HepG2 (cell line): Measurements from ENCODE around the gene CCDC196. TPM values are rescaled to one million over a fixed set of nuclear protein-coding genes. Genes with fewer than 3 reads are reported as not detected.

Experiments
- ATAC-seq: fragments of 200-7000 bp; cut with Tn5 transposase; 3 replicates; pipeline ENCODE4 v1.9.1; 2020; ENCODE audit warnings: mild to moderate bottlenecking, moderate library complexity
- BruUV-seq: library from RNA; stranded (reverse); fragments of 400-500 nt; replicated peaks from 2 replicates; lab custom pipeline; 2021; lab: Mats Ljungman, UMichigan
- CTCF ChIA-PET: fragments of 300-600 bp; formaldehyde crosslinking; extraction: SDS; loops from one replicate; lab custom pipeline; 2021; ENCODE audit warnings: low total read pairs, inconsistent platforms, low intra/inter-chr PET ratio; lab: Yijun Ruan, JAX
- POLR2A ChIA-PET: fragments of 350-600 bp; sonication (Branson Sonifier 250); formaldehyde crosslinking; loops from one replicate; lab custom pipeline; 2020; ENCODE audit warnings: antibody characterized with exemption, inconsistent platforms; lab: Yijun Ruan, JAX
- DNase-seq: peaks from one replicate; pipeline ENCODE4 v3.0.0-alpha.2; 2015; ENCODE audit warnings: low spot score
- FAIRE-seq: peaks from 3 replicates; lab custom pipeline; 2011; peaks lifted over from hg19 to GRCh38; lab: Jason Lieb, UNC
- H2AFZ ChIP-seq: one replicate; pipeline ENCODE4 v1.6.1; 2011; ENCODE audit warnings: low read length, inconsistent platforms
- H3K27ac ChIP-seq: fragments of 300-600 bp; 3 replicates; pipeline ENCODE4 v1.8.0; 2011; ENCODE audit warnings: mixed run types, mild to moderate bottlenecking, mixed read lengths, low read length, inconsistent platforms; ENCODE audit not compliant: insufficient read depth; ENCODE audit errors: extremely low read length
- H3K27me3 ChIP-seq, 2 experiments: fragments of 200-600 bp in 1 of 2; 2 replicates in 1 of 2; 3 replicates in 1 of 2; pipeline versions ENCODE4 v1.6.0 to v1.8.0; 2011; ENCODE audit warnings: low read length in 2 of 2, mild to moderate bottlenecking in 2 of 2, moderate library complexity in 2 of 2, inconsistent platforms in 1 of 2; ENCODE audit not compliant: insufficient read depth in 2 of 2, control insufficient read depth in 1 of 2
- H3K36me3 ChIP-seq, 2 experiments: fragments of 200-600 bp in 1 of 2; replicated peaks in 1 of 2; 2 replicates in 1 of 2; 3 replicates in 1 of 2; pipeline versions ENCODE4 v1.5.1 to v1.8.0; 2011; ENCODE audit warnings: low read length in 2 of 2, inconsistent platforms in 1 of 2; ENCODE audit not compliant: insufficient read depth in 2 of 2, control insufficient read depth in 1 of 2
- H3K4me1 ChIP-seq: 2 replicates; pipeline ENCODE4 v1.5.1; 2012; ENCODE audit warnings: low read length, inconsistent platforms; ENCODE audit not compliant: insufficient read depth
- H3K4me2 ChIP-seq: 2 replicates; pipeline ENCODE4 v1.6.0; 2011; ENCODE audit warnings: low read depth, low read length, inconsistent platforms
- H3K4me3 ChIP-seq, 3 experiments: fragments of 200-600 bp in 1 of 3; sonication (generic), shearing (Covaris generic) in 1 of 3; replicated peaks in 1 of 3; 2 replicates each; pipeline ENCODE4 v1.5.1; 2011 to 2016; ENCODE audit warnings: low read length in 3 of 3, inconsistent platforms in 2 of 3, low read depth in 2 of 3, mild to moderate bottlenecking in 2 of 3, control low read depth in 1 of 3, mixed read lengths in 1 of 3; ENCODE audit not compliant: insufficient read depth in 1 of 3
- H3K79me2 ChIP-seq: one replicate; pipeline ENCODE4 v1.6.1; 2011; ENCODE audit warnings: low read length, inconsistent platforms; ENCODE audit not compliant: insufficient read depth
- H3K9ac ChIP-seq: 2 replicates; pipeline ENCODE4 v1.6.0; 2011; ENCODE audit warnings: mild to moderate bottlenecking, low read depth, low read length, inconsistent platforms; ENCODE audit not compliant: insufficient read depth
- H3K9me3 ChIP-seq: 2 replicates; pipeline ENCODE4 v1.5.1; 2012; ENCODE audit warnings: mild to moderate bottlenecking, low read length
- H4K20me1 ChIP-seq: 2 replicates; pipeline ENCODE4 v1.6.0; 2011; ENCODE audit warnings: inconsistent platforms, mild to moderate bottlenecking, low read length, moderate library complexity; ENCODE audit not compliant: insufficient read depth
- BRD4 ChIP-seq: sonication (generic); formaldehyde crosslinking; IDR thresholded peaks from 2 replicates; pipeline ENCODE4 v1.4.0; 2020; ENCODE audit warnings: missing genetic modification reagents
- CSRNP2 ChIP-seq: sonication (generic); formaldehyde crosslinking; conservative IDR thresholded peaks from 2 replicates; pipeline ENCODE4 v1.8.0; 2022; ENCODE audit warnings: low read depth, missing genetic modification reagents
- HNF1B ChIP-seq: sonication (generic); formaldehyde crosslinking; IDR thresholded peaks from 2 replicates; pipeline ENCODE4 v1.5.1; 2020; ENCODE audit warnings: mild to moderate bottlenecking, moderate library complexity, missing genetic modification reagents
- RFX1 ChIP-seq: fragments of 450-650 bp; IDR thresholded peaks from 2 replicates; pipeline ENCODE4 v1.6.1; 2017
- SALL1 ChIP-seq: sonication (generic); formaldehyde crosslinking; IDR thresholded peaks from 2 replicates; pipeline ENCODE4 v1.8.0; 2022; ENCODE audit warnings: mild to moderate bottlenecking, missing genetic modification reagents
- SOX6 ChIP-seq, 2 experiments: fragments of 450-650 bp in 1 of 2; sonication (generic) in 1 of 2; formaldehyde crosslinking in 1 of 2; IDR thresholded peaks; 2 replicates each; pipeline versions ENCODE4 v1.4.0 to v1.6.1; 2017 to 2020; ENCODE audit warnings: antibody characterized with exemption in 1 of 2, mild to moderate bottlenecking in 1 of 2, missing genetic modification reagents in 1 of 2
- TAF1 ChIP-seq: sonication (generic); formaldehyde crosslinking; IDR thresholded peaks from 2 replicates; pipeline ENCODE4 v1.4.0; 2020; ENCODE audit warnings: missing genetic modification reagents
- TBX2 ChIP-seq: sonication (generic); formaldehyde crosslinking; IDR thresholded peaks from 2 replicates; pipeline ENCODE4 v1.5.0; 2020; ENCODE audit warnings: missing genetic modification reagents, mild to moderate bottlenecking, borderline replicate concordance
- ZFAT ChIP-seq: sonication (generic); formaldehyde crosslinking; conservative IDR thresholded peaks from 2 replicates; pipeline ENCODE4 v1.8.1; 2023; ENCODE audit warnings: missing genetic modification reagents, inconsistent platforms
- ZFYVE20 ChIP-seq: sonication (generic); formaldehyde crosslinking; IDR thresholded peaks from 2 replicates; pipeline ENCODE4 v1.8.0; 2023; ENCODE audit warnings: low read depth, mild to moderate bottlenecking, moderate library complexity, missing genetic modification reagents, borderline replicate concordance
- ZMYM3 ChIP-seq: sonication (generic); formaldehyde crosslinking; IDR thresholded peaks from 2 replicates; pipeline ENCODE4 v1.5.1; 2020; ENCODE audit warnings: mild to moderate bottlenecking, missing genetic modification reagents
- ZNF12 ChIP-seq: sonication (generic); formaldehyde crosslinking; IDR thresholded peaks from 2 replicates; pipeline ENCODE4 v1.5.0; 2020; ENCODE audit warnings: missing genetic modification reagents
- ZNF281 ChIP-seq: sonication (generic); formaldehyde crosslinking; IDR thresholded peaks from 2 replicates; pipeline ENCODE4 v1.4.0; 2020; ENCODE audit warnings: missing genetic modification reagents, borderline replicate concordance
- ZNF484 ChIP-seq: sonication (generic); formaldehyde crosslinking; IDR thresholded peaks from 2 replicates; pipeline ENCODE4 v1.5.1; 2020; ENCODE audit warnings: mild to moderate bottlenecking, low read depth, missing genetic modification reagents, borderline replicate concordance
- ZNF639 ChIP-seq: conservative IDR thresholded peaks from 2 replicates; pipeline ENCODE4 v1.6.1; 2018; ENCODE audit warnings: missing genetic modification reagents
- WGBS: methylation state at CpG from one replicate; pipeline ENCODE4 v1.1.6; 2017; ENCODE audit warnings: low lambda C conversion rate; 5-methylcytosine and 5-hydroxymethylcytosine counted together
- in situ Hi-C: cut with HindIII; loops from 2 replicates; pipeline ENCODE4 v1.10.0; 2017; ENCODE audit warnings: low pct_unique_long_range_greater_than_20kb; ENCODE audit not compliant: extremely low pct_ligation_motif_present
- intact Hi-C: fragments of 100-400 bp; cut with micrococcal nuclease; formaldehyde crosslinking; loops from one replicate; pipeline ENCODE4 v1.10.0; 2022; ENCODE audit not compliant: unreplicated experiment
- polyA plus RNA-seq, 8 experiments: library from polyadenylated mRNA; depleted of rRNA in 3 of 8; stranded (reverse) in 7 of 8; unstranded in 1 of 8; fragments of >200 nt; fragmentation: Illumina TruSeq in 4 of 8; extraction: Trizol in 4 of 8; gene quantifications; 2 replicates each; pipeline versions ENCODE4 v1.2.1 to v1.2.3, GENCODE V29; 2011 to 2016; ENCODE audit warnings: low read depth in 4 of 8, missing spikeins in 1 of 8, mixed read lengths in 1 of 8; ENCODE audit not compliant: insufficient read depth in 1 of 8
- total RNA-seq, 5 experiments: library from RNA; depleted of rRNA; stranded (reverse); fragments of >200 nt; fragmentation: Illumina TruSeq; extraction: Trizol; gene quantifications; 2 replicates each; pipeline ENCODE4 v1.2.3, GENCODE V29; 2016; ENCODE audit warnings: low read depth in 1 of 5

Gene CCDC196
- total and polyA plus RNA-seq, 2 of the 13 experiments (the other 11 are each of a cell fraction or from before 2014, with no cell fraction given): not detected

GRCh38 chr14:66496188-66496807 lies 10.1 kb downstream of the CCDC196 start:
- CTCF ChIA-PET: interaction anchor here (1.4 to 1.9 kb wide), 3 partner anchors 11 to 622 kb away, joined by 5 to 9 read pairs (median 5); partner anchors contain the start of gene GPHN
- no peak for DNase-seq
- peak overlapping the region; percentile 56 for H3K4me2 ChIP-seq
- BruUV-seq: no TSS peak
- 0 out of 2 replicates have a peak overlapping the region, but pooled peaks have one; percentile 3 for H3K9ac ChIP-seq
- 61% methylated on average over 4 of the region's 4 CpGs for WGBS
- no peak for FAIRE-seq
- peak overlapping the region in 2 of 3 experiments; percentile 36 to 45; a peak in 4 of 6 replicates for H3K4me3 ChIP-seq
- in situ Hi-C loops: no loop called here
- no peaks in the 10 kb centered on the region for H3K79me2 ChIP-seq
- no peaks in the 10 kb centered on the region for H3K27me3 ChIP-seq
- POLR2A ChIA-PET: interaction anchor here (3.2 kb wide), 1 partner anchor 11 kb away, joined by 18 read pairs; the partner anchor contains the start of gene GPHN
- peak; percentile 76 for ATAC-seq
- no peak overlapping the region for H3K27ac ChIP-seq
- intact Hi-C loops: loop anchor here (5.0 kb wide), 1 partner anchor 641 kb away; no protein-coding TSS in a partner anchor
- no peaks in the 10 kb centered on the region for H3K9me3 ChIP-seq
- H2AFZ ChIP-seq: peak overlapping the region; percentile 92
- no peaks in the 10 kb centered on the region for H4K20me1 ChIP-seq
- H3K36me3 ChIP-seq: no peaks in the 10 kb centered on the region
- peaks cover 13% of the 10 kb centered on the region for H3K4me1 ChIP-seq
- TF ChIP-seq BRD4 (CRISPR knock-in tag): no peak
- TF ChIP-seq TBX2: no peak
- TF ChIP-seq ZNF281 (CRISPR knock-in tag): no peak
- TF ChIP-seq ZNF639: no peak
- no peak for TF ChIP-seq RFX1
- TF ChIP-seq SALL1 (CRISPR knock-in tag): no peak
- no peak for TF ChIP-seq ZNF12 (CRISPR knock-in tag)
- TF ChIP-seq ZFYVE20 (CRISPR knock-in tag): no peak
- TF ChIP-seq SOX6 (IDR thresholded peaks at IDR 0.05): no peak
- TF ChIP-seq SOX6 (CRISPR knock-in tag; IDR thresholded peaks at IDR 0.05): no peak
- TF ChIP-seq TAF1 (CRISPR knock-in tag): no peak
- no peak for TF ChIP-seq ZMYM3 (CRISPR knock-in tag)
- TF ChIP-seq HNF1B (CRISPR knock-in tag): no peak
- TF ChIP-seq ZNF484: no peak
- no peak for TF ChIP-seq CSRNP2 (CRISPR knock-in tag)
- no peak for TF ChIP-seq ZFAT (CRISPR knock-in tag)
